ENCODE measurements around the gene ACVR2A. TPM values are rescaled to one million over a fixed set of nuclear protein-coding genes. Genes with fewer than 3 reads are reported as not detected.

The ACVR2A gene
- total RNA-seq = 10.1 and 29.6 TPM in 2 replicates

DNA sequence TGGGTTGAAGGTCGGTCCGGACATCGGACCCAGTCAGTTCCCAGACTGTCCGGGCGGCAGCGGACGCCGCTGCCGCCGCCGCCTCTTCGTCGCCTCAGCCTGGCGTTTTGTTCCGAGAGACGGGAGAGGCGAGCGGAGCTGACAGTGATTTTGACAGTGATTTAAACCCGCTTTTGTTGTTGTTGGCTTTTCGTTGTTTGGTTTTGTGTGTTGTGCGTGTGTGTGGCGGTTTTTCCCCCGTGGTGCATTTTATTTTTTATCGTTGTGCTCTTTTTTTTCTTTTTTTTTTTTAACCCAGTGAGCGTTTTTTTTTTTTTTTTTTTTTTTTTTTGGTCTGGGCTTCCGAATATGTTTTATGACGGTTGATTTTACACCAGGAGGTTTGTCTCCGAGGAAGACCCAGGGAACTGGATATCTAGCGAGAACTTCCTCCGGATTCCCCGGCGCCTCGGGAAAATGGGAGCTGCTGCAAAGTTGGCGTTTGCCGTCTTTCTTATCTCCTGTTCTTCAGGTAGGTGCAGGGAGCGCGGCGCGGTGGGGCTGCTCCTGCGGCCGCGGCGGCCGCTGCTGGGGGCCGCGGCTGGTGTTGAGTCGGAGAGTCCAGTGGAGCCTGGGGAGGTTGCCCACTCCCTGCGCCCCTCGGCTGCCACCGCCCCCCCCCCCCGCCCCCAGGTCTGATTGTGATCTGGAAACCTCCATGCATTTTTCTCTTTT, at the start of gene ACVR2A:
Gene ACVR2A (plus strand): TSS at position 333 of the 714 bp plus-strand sequence. CDS start 124 bp downstream, at position 457.

Other genes with a start within 250 kb of the ACVR2A start
- gene ORC4, start 175.7 kb downstream of the ACVR2A start, total RNA-seq = 8.4 and 17.0 TPM in 2 replicates
- gene MBD5, start 176.1 kb downstream of the ACVR2A start, total RNA-seq = 18.5 and 21.3 TPM in 2 replicates

Data from bronchial smooth muscle cell (primary cell).